Measurements from ENCODE around the gene SMARCA2.
A peak's percentile ranks its signal among the peaks of the same experiment; 100 is the strongest.

The SMARCA2 gene
- long read RNA-seq, donor 1, full-length matches to known transcripts, result 6 of 15 reads
- long read RNA-seq, donor 1, partial matches to known transcripts, result 9 of 15 reads
- long read RNA-seq, donor 1, other reads (novel, unspliced or antisense), result 0 of 15 reads
- long read RNA-seq, donor 2, full-length matches to known transcripts, result 10 of 18 reads
- long read RNA-seq, donor 2, partial matches to known transcripts, result 8 of 18 reads
- long read RNA-seq, donor 2, other reads (novel, unspliced or antisense), result 0 of 18 reads
- long read RNA-seq, donor 3, full-length matches to known transcripts, result 11 of 11 reads
- long read RNA-seq, donor 3, partial matches to known transcripts, result 0 of 11 reads
- long read RNA-seq, donor 3, other reads (novel, unspliced or antisense), result 0 of 11 reads
- long read RNA-seq, donor 4, full-length matches to known transcripts, result 8 of 23 reads
- long read RNA-seq, donor 4, partial matches to known transcripts, result 15 of 23 reads
- long read RNA-seq, donor 4, other reads (novel, unspliced or antisense), result 0 of 23 reads
- long read RNA-seq, donor 5, full-length matches to known transcripts, result 12 of 12 reads
- long read RNA-seq, donor 5, partial matches to known transcripts, result 0 of 12 reads
- long read RNA-seq, donor 5, other reads (novel, unspliced or antisense), result 0 of 12 reads
- long read RNA-seq, donor 6, full-length matches to known transcripts, result 14 of 14 reads
- long read RNA-seq, donor 6, partial matches to known transcripts, result 0 of 14 reads
- long read RNA-seq, donor 6, other reads (novel, unspliced or antisense), result 0 of 14 reads
- long read RNA-seq, donor 7, full-length matches to known transcripts, result 16 of 16 reads
- long read RNA-seq, donor 7, partial matches to known transcripts, result 0 of 16 reads
- long read RNA-seq, donor 7, other reads (novel, unspliced or antisense), result 0 of 16 reads
- long read RNA-seq, donor 8, full-length matches to known transcripts, result 8 of 8 reads
- long read RNA-seq, donor 8, partial matches to known transcripts, result 0 of 8 reads
- long read RNA-seq, donor 8, other reads (novel, unspliced or antisense), result 0 of 8 reads

- peak; percentile 94 for DNase-seq
Observed at GRCh38 chr9:2014696-2015580, at the start of gene SMARCA2. Gene SMARCA2, plus strand, starts transcription at chr9:2015347. Its CDS starts 13,676 bp downstream, at chr9:2029023.

DNA sequence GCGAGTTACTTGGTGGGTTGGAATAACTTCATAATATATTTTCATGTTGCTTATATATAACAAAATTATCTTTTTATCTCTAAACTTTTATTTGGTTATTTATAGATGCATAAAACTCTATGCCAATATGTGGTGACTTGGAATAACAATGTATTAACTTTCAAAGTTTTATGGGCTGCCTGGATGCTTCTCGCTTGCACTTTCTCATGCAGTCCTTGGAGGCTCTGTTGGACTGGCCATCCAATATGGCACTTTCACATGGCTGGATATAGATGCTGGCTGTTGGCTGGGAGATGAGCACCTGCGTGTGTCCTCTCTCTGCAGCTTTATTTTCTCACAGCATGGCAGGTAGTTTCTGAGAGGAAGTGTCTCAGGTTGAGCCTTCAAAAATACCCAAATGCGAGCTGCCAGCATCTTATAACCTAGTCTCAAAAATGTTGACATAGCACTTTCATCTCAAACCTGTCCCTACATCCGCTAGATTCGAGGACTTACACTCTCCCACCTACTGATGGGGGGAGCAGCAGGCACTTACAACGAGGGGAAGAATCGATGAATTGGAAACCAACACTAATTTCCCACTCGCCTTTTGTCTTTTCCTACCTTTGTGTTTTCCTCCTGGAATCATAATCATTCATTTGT, 48.3 kb upstream of the SMARCA2 start:
- no peak for DNase-seq

GRCh38 chr9:1969160-1969559, 46.0 kb upstream of the SMARCA2 start:
- no peak for DNase-seq

DNA sequence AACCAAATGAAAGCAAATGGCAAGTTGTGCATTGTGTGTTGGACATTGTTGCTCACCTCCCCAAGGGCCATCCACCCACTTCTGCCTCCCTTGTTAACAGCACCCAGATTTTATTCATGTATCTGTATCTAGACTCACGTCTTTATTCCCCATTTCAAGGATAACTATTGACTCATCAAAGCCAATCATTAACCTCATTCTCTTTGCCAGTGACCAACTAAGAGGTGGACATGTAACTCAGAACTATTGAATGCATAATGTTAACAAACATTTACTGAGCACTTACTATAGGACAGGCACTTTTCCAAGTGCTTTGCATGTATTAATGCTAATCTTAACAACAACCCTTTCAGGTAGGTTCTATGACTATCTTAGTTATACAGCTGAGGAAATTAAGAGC, 45.2 kb upstream of the SMARCA2 start:
- DNase-seq, result no peak

DNA sequence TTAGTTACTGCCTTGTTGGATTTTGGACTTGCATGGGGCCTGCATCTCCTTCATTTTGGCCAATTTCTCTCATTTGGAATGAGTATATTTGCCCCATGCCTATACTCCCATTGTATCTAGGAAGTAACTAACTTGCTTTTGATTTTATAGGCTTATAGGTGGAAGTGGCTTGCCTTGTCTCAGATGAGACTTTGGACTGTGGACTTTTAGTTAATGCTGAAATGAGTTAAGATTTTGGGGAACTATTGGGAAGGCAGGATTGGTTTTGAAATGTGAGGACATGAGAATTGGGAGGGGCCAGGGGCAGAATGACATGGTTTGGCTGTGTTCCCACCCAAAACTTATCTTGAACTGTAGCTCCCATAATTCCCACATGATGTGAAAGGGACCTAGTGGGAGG, 42.5 kb upstream of the SMARCA2 start:
- DNase-seq, result no peak

DNA sequence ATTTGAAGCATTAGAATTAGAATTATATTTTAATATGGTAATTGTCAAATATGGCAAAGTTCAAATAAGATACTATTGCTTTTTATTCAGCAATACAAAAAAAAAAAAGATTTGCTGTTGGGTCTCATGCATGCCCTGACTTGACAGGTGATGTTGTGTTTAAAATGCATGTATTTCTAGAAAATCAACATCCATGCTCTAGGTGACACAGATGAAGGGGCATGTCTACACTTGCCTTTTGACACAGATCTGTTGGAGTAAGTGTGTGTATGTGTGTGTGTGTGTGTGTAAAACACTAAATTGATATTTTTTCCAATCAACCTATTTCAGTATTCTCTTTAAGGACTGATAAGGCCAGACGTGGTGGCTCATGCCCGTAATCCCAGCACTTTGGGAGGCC, 38.1 kb upstream of the SMARCA2 start:
- no peak for DNase-seq

- DNase-seq, result no peak
Observed at GRCh38 chr9:1978941-1979340, 36.2 kb upstream of the SMARCA2 start.

GRCh38 chr9:1979741-1980367, 35.3 kb upstream of the SMARCA2 start:
- DNase-seq, result no peak

DNA sequence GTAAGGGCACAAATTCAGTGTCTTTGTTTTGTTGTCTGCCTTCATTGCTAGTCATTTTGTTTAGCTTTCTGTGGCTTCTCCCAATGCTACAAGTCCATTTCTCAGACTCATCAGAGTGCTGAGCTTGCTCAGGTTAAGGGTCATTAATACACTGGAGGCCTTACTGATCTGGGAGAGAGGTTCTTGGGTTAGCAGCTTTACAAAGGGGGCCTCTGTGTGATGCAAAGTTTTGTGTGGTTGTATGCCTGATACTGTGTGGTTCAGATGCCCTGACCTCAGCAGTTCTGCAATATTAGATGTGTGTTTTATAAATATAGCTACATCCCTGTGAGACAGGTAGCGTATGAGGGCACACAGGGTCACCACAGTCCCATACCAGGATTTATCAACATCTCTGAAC, 34.8 kb upstream of the SMARCA2 start:
- no peak for DNase-seq

DNA sequence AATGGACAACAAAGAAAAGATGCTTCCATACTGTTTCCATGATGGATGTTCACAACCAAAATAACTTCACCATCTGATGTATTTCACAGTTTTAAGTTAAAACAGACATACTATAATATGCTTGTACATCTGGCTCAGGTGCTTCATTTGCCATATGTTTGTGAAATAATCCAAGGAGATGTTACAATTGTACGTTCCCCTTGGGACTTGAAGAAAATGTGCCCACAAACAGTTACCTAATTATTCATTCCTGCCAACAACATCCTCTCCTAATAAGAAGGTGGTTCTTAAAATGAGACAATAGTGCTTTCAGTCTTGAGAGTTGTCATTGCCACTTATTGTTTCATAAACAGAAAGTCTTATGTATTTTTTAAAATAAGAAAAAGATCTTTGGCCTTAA, 33.1 kb upstream of the SMARCA2 start:
- no peak for DNase-seq

GRCh38 chr9:1986341-1986740, 28.8 kb upstream of the SMARCA2 start:
- no peak for DNase-seq

- DNase-seq, result no peak
Observed at GRCh38 chr9:1989500-1989899, 25.6 kb upstream of the SMARCA2 start.

DNA sequence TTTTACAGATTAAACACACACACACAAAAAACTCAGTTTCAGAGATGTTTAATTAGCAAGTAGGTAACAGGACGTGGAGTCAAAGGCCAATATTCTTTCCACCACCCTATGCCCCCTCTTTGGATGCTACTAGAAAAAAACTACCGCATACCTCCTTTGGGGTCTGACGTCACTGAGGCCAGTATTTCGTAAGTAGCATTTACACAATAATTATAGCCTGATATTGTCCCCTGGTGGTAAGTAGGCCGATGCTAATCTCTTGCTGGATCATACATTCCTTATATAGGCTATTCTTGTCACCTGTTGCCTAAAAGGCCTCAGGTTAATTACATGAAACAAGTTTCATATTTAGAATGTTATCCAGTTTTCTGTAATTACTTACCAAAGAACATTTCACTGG, 21.0 kb upstream of the SMARCA2 start:
- DNase-seq, result no peak

- DNase-seq, result no peak
Observed at GRCh38 chr9:1995084-1995483, 20.1 kb upstream of the SMARCA2 start.

- no peak for DNase-seq
Observed at GRCh38 chr9:1996156-1996555, 19.0 kb upstream of the SMARCA2 start.

GRCh38 chr9:1997646-1998045, 17.5 kb upstream of the SMARCA2 start:
- no peak for DNase-seq

- DNase-seq, result no peak
Observed at GRCh38 chr9:1998111-1998510, 17.0 kb upstream of the SMARCA2 start.

- DNase-seq, result no peak
Observed at GRCh38 chr9:2000314-2000713, 14.8 kb upstream of the SMARCA2 start.

DNA sequence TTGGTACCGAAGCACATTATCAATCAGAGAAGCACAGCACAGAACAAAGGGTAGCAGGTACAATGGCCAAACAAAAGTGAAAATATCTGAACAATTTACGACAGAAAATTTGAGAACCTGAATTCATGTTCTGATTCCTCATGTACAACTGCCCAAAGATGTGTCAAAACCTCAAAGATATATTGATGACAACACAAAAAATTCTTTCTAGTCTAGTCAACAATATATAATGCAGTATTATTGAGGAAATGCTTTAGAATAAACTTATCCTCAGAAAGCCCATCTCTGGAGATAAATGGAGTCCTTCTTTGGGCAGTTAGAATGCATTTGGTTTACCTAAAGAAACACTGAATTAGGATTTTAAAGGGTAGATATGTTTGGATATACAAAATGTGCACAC, 6.8 kb upstream of the SMARCA2 start:
- no peak for DNase-seq

DNA sequence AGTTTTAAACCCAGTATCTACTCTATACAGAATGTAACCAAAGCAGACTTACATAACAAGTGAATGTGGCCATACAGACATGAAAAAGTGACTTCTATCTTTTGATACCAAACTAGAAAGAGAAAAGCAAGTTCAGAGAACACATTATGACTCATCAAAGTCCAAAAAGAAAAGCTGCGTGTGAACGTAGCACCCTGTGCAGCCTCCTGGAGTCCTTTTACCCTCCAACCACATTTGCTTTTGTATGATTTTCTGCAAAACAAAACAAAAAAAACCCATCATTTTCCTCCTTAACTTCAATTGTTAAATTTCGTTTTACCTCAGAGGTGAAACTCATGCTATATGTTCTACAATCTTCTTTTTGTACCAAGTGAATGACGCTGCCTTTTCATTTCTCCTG, 2.8 kb upstream of the SMARCA2 start:
- no peak for DNase-seq
